ENCODE results near the gene TSPAN5.

DNA sequence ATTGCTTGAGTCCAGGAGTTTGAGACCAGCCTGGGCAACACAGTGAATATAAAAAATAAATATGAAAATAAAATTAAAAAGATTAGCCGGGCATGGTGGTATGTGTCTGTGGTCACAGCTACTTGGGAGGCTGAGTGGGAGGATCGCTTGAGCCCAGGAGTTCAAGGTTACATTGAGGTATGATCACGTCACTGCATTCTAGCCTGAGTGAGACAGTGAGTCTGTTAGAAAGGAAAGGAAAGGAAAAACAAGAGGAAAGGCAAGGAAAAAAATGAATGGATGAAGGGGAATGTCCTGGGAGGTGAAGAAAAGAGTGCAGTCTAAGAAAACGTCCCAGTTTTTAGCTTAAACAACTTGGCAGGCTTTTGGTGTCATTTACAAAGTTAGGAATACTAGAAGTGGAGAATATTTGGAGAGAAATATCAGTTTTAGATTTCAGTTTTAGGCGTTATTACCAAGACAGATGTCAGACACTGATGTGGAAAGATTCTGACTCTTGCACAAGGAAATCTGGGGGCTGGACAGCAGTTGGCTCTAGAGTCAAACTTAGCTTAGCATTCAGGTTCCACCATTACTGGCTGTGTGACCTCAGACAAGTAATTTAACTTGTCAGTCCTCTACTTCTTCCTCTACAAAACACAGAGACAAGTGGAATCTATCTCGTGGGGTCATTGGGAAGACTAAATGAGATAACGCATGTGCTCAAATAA, 139.0 kb downstream of the TSPAN5 start:
- TF ChIP-seq, protein P1, sequence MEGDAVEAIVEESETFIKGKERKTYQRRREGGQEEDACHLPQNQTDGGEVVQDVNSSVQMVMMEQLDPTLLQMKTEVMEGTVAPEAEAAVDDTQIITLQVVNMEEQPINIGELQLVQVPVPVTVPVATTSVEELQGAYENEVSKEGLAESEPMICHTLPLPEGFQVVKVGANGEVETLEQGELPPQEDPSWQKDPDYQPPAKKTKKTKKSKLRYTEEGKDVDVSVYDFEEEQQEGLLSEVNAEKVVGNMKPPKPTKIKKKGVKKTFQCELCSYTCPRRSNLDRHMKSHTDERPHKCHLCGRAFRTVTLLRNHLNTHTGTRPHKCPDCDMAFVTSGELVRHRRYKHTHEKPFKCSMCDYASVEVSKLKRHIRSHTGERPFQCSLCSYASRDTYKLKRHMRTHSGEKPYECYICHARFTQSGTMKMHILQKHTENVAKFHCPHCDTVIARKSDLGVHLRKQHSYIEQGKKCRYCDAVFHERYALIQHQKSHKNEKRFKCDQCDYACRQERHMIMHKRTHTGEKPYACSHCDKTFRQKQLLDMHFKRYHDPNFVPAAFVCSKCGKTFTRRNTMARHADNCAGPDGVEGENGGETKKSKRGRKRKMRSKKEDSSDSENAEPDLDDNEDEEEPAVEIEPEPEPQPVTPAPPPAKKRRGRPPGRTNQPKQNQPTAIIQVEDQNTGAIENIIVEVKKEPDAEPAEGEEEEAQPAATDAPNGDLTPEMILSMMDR (optimal IDR thresholded peaks at IDR 0.05 in 1 of 3, IDR thresholded peaks at IDR 0.05 in 1 of 3, conservative IDR thresholded peaks at IDR 0.05 in 1 of 3; ENCODE audit: extremely low read depth in 1 of 3, insufficient read depth in 2 of 3, low read length in 3 of 3), result no peak
- TF ChIP-seq EZH2 (IDR thresholded peaks at IDR 0.05; ENCODE audit: low read length), result no peak
